Measurements from ENCODE around the gene ARMH3. TPM values are rescaled to one million over a fixed set of nuclear protein-coding genes. Genes with fewer than 3 reads are reported as not detected.
A peak's percentile ranks its signal among the peaks of the same experiment; 100 is the strongest.

The ARMH3 gene
- total and polyA plus RNA-seq, 10 donors = 11.6 to 37.4 (median 21.6) TPM

DNA sequence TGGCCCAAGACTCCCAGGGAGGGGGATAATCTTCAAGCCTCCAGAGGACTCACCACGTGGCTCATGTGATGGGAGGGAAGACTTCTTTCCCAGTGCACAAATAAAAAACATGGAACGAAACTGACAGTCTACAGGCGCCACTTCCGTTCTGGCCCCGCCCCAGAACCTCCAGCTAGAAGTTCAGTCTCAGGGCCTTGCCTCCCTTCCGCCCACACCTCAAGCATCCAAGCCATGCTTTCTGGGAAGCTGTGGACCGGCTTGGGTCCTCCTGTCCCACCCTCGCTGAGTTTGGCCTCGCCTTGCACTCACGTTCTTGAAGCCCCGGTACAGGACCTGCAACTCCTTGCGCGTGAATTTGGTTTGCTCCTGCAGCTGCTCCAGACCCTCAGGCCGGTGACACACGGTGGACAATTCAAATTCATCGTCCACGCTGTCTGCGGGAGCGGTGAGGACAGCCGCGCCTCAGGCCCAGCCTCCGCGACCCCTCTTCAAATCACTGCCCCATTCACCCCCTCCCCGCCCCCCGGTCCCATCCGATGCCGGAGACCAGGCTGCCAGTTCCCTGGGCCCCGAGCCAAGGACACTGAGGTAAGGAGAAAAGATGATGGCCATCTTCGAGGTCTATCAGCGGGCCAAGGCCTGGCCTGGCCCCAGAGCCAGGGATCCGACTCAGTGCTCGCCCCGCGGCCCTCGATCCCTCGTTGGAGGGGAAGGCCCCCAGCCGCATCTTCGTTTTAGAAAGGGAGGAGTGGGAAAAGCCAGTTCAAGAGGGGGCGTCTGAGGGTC lies 227.0 kb downstream of the ARMH3 start:
- intact Hi-C loops (cut with DNase I; ENCODE audit: low total_unique reads) = no loop called here
- Histone ChIP-seq H3K4me3 (peak overlapping the region in 4 of 8 donors; percentile 55 to 83 (median 69)), H3K27ac (peak overlapping the region in 6 of 8 donors; percentile 31 to 89 (median 85)), H3K4me1 (peaks cover 14 to 55% (median 31%) of the 10 kb centered on the region in 6 donors), H3K36me3 (peaks cover 0 to 35% (median 0%) of the 10 kb centered on the region in 6 donors), H3K27me3 (replicated peaks in 1 of 7) (no peaks in the 10 kb centered on the region), H3K9me3 (no peaks in the 10 kb centered on the region)
- TF ChIP-seq POLR2AphosphoS5 (IDR thresholded peaks at IDR 0.05) = no peak
- no peak for TF ChIP-seq POLR2A (IDR thresholded peaks at IDR 0.05)
- TF ChIP-seq, protein P1, sequence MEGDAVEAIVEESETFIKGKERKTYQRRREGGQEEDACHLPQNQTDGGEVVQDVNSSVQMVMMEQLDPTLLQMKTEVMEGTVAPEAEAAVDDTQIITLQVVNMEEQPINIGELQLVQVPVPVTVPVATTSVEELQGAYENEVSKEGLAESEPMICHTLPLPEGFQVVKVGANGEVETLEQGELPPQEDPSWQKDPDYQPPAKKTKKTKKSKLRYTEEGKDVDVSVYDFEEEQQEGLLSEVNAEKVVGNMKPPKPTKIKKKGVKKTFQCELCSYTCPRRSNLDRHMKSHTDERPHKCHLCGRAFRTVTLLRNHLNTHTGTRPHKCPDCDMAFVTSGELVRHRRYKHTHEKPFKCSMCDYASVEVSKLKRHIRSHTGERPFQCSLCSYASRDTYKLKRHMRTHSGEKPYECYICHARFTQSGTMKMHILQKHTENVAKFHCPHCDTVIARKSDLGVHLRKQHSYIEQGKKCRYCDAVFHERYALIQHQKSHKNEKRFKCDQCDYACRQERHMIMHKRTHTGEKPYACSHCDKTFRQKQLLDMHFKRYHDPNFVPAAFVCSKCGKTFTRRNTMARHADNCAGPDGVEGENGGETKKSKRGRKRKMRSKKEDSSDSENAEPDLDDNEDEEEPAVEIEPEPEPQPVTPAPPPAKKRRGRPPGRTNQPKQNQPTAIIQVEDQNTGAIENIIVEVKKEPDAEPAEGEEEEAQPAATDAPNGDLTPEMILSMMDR (IDR thresholded peaks at IDR 0.05 in 8 of 11, conservative IDR thresholded peaks at IDR 0.05 in 3 of 11) = no peak
- WGBS, 5 donors = 56 to 65% (median 57%) methylated on average over 33 to 39 of the region's 39 CpGs
- DNase-seq = peak; percentile 89

GRCh38 chr10:101827919-101828600 lies 227.9 kb downstream of the ARMH3 start:
- intact Hi-C loops (cut with DNase I; ENCODE audit: low total_unique reads) = no loop called here
- Histone ChIP-seq H3K4me3 (no peak overlapping the region), H3K4me1 (peaks cover 12 to 46% (median 29%) of the 10 kb centered on the region in 6 donors), H3K36me3 (peaks cover 0 to 35% (median 0%) of the 10 kb centered on the region in 6 donors), H3K27me3 (replicated peaks in 1 of 7) (no peaks in the 10 kb centered on the region), H3K27ac (peak overlapping the region in 1 of 8 donors; percentile 89), H3K9me3 (no peaks in the 10 kb centered on the region)
- 90 to 97% (median 93%) methylated on average over 10 of the region's 10 CpGs for WGBS, 5 donors
- DNase-seq = peak; percentile 65
- TF ChIP-seq, protein P1 (IDR thresholded peaks at IDR 0.05 in 8 of 11, conservative IDR thresholded peaks at IDR 0.05 in 3 of 11) = no peak
- TF ChIP-seq POLR2A (IDR thresholded peaks at IDR 0.05) (no peak), POLR2AphosphoS5 (IDR thresholded peaks at IDR 0.05) (no peak)

DNA sequence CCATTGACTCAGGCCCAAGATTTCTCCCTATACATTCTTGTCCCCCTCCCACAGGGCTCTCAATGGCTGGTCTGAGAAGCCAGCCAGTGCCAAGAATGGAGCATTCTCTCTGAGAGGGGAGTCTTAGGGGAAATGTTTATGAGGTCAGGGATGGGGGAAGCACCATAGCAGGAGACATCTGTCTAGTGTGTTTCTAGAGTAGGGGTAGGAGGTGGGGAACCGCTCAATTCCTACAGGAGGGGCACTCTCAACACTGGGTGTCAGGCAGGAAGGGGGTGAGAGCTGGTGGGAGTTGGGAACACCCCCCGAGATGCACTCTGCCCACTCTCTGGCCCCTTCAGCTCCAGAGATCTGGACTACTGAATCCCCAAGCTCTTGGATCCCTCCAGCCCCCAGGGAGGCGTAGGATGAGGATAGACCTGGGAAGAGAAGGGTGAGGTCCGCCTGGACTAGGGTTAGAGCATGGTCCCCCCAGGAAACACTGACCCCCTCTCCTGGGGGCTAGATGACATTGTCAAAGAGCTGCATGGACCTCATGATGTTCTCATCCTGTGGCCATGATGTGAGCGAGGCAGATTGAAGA lies 229.0 kb downstream of the ARMH3 start:
- no peaks in the 10 kb centered on the region for H3K27me3 ChIP-seq (replicated peaks in 1 of 7)
- intact Hi-C loops (cut with DNase I; ENCODE audit: low total_unique reads) = no loop called here
- peak; percentile 54 for DNase-seq
- WGBS, 5 donors = 89 to 98% (median 91%) methylated on average over 5 of the region's 5 CpGs
- peaks cover 12 to 37% (median 28%) of the 10 kb centered on the region in 6 donors for H3K4me1 ChIP-seq
- H3K27ac ChIP-seq = no peak overlapping the region
- peaks cover 0 to 35% (median 0%) of the 10 kb centered on the region in 6 donors for H3K36me3 ChIP-seq
- H3K4me3 ChIP-seq = no peak overlapping the region
- TF ChIP-seq, protein P1 (IDR thresholded peaks at IDR 0.05 in 8 of 11, conservative IDR thresholded peaks at IDR 0.05 in 3 of 11) = no peak
- TF ChIP-seq POLR2A (IDR thresholded peaks at IDR 0.05) (no peak), POLR2AphosphoS5 (IDR thresholded peaks at IDR 0.05) (no peak)
- no peaks in the 10 kb centered on the region for H3K9me3 ChIP-seq
